Head of caudate nucleus (tissue), 42 donors: ENCODE results near the gene DNAH14.
"Not testable (repeated sequence)": the region's sequence is repeated elsewhere in the genome, so short reads cannot be mapped to it uniquely, and the experiment has no call there.

ENCODE experiments used
- DNase-seq, 42 donors: peaks; one replicate each; pipeline versions ENCODE4 v3.0.0 to v3.0.0-alpha.2; 2020 to 2021; ENCODE audit warnings: mixed read lengths in 7 of 42
- intact Hi-C: fragments of 100-400 bp; cut with DNase I; formaldehyde crosslinking; loops from one replicate; pipeline ENCODE4 v1.15.0; 2022

The DNAH14 gene

DNA sequence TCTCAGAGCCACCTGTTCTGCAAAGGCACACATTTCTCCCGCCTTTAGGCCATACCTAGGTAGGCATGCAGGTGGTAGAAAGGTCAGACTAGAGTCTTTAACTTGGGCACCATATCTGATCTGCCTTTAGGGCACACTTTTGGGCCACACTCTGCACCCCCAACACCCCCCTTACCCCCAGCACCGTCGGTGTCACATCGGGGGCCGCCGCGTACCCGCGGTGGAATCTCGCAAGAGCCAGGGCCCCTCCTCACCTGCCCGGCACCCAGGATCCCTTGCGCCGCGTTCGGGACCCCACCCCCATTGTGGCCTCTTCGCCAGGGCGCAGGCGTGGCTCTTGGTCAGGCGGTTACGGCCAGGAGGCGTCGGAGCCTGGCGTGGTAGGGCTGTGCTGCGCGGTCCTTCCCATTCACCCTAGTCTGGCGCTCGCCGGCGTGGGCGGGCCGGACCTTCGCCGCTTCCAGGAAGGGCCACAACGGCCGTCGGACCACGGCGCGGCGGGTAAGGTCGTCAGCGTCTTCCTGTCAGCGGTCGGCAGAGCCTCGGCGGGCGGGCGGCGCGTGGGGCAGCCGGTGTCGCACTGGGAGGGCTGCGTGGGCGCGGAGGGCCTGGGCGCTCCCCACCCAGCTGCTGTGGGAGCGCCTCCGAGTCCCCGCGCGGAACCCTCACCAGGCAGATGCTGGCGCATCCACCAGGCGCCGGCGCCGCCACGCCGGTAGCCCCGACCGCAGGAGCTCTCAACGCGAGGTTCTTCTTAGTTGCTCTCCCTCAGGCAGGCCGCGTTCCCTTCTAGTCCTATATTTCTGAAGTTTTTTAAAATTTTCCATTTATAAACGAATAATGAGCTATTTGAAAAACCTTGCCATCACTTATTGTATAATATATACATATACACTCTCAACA is at the start of gene DNAH14:
TSS of gene DNAH14 (plus strand) at position 341 of the 903 bp plus-strand sequence. CDS start 23,028 bp downstream, outside the sequence.
- intact Hi-C loops = no loop called here

DNA sequence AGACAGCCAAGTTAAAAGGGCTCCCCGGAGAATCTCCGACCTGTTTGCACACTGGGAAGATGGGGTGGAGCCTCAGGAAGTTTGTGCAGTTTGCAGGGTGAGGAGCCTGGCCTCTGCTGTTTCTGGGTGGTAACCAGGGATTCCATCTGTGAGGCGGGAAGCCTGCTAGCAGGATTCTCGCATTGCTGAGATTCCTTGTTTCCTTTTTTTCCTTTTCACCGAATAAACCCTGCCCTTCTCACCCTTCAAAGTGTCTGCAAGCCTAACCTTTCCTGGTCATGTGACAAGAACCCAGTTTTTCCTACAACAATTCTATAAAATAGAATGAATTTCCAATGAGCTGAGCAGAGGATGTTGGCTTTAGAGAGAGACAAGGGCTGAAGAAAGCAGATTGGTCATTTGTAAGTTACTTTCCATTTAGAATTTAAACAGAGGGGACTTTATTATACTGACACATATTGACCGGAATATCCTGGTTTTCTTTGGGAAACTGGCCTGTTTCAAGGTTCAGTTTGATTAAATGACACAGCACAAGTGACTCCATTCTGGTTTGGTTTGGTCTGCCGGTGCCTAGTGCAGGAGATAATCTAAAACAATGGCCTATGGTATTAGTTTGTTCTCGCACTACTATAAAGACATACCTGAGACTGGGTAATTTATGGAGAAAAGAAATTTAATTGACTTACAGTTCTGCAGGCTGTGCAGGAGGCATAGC is 48.7 kb upstream of the DNAH14 start:
- intact Hi-C loops = no loop called here

More for the DNA sequence above, at the start of gene DNAH14:
- peak in 9 of 42 donors; percentile 1 to 39 (median 9) for DNase-seq

DNA sequence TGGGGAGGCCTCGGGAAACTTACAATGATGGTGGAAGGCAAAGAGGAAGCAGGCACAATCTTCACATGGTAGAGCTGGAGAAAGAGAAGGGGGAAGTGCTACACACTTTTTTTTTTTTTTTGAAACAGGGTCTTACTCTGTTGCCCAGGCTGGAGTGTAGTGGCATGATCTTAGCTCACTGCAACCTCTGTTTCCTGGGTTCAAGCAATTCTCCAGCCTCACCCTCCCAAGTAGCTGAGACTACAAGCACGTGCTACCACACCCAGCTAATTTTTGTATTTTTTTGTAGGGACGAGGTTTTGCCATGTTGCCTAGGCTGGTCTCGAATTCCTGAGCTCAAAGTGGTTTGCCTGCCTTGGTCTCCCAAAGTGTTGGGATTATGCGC is 48.2 kb upstream of the DNAH14 start:
- DNase-seq, intact Hi-C loops: not testable (repeated sequence)

More for the DNA sequence above, 48.7 kb upstream of the DNAH14 start:
- DNase-seq = no peak

DNA sequence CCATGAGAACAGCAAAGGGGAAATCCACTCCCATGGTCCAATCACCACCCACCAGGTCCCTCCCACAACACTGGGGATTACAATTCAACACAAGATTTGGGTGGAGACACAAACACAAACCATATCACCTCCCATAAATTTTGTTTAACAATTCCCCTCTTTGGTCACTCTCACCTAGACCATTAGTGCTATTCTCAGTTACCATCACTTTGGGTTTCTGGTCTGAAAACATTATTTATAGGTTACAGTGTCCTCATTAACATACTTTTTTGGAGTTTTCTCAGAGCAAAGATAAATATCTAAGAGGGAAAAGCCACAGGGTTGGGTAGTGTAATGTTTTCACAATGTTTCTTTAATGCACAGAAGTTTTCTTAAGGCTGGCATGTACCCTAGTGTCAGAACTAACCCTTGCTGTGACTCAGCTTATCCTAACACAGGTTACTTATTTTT is 47.7 kb upstream of the DNAH14 start:
- DNase-seq = no peak
- intact Hi-C loops = no loop called here

DNA sequence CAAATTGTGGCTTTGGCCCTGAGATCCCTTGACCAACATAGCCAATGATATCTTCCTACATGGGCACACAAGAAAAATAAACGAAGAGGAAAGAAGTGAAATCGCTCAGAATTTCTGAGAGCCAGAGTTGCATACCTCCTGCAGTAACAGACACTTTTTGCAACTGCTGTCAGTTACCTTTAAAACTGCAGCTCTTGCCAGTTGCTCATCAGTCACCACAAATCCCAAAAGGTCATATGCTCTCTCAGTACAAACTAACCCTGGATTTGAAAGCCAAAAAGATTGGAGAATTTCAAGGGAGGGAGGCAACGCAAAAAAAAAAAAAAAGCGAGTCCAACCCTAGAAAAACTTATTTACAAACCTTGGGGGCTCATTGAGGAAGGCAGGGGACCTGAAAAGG is 47.2 kb upstream of the DNAH14 start:
- DNase-seq = no peak
- intact Hi-C loops = no loop called here

DNA sequence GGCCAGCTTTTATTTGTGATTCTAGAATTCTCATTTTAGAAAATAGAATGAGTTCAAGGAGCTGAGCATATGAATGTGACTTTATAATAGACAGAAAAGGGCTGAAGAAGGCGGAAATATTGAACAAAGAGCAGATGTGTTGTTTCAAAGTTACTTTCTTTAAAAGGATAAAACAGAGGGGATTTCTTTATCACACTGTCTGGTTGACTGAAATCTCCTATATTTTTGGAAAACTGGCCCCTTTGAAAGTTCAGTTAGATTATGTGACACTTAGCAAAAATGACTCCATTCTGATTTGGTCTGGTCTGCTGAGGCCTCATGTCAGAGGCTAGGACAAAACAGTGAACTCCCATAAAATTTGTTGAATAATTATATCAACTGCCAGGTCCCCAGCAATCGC is 46.4 kb upstream of the DNAH14 start:
- DNase-seq = no peak
- intact Hi-C loops = no loop called here

DNA sequence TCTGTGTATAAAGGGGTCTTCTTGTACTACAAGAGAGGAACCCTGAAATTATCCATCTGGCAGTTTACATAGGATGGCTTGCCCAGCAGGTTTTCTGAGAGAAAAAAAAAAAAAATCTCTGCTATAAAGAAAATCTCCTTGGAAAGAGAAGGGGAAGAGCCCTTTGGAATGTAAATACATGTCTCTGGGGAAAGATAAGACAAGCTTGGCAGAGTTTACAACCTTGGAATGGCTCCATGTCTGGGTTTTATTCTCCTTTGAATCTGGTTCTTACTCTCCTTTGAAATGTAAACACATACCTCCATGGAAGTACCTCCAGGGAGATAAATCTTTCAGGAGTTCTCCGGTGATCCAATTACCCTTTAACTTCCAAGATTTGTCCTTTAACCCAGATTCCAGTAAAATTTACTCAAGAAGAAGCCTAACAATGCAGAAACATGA is 45.1 kb upstream of the DNAH14 start:
- DNase-seq = no peak
- intact Hi-C loops = no loop called here

DNA sequence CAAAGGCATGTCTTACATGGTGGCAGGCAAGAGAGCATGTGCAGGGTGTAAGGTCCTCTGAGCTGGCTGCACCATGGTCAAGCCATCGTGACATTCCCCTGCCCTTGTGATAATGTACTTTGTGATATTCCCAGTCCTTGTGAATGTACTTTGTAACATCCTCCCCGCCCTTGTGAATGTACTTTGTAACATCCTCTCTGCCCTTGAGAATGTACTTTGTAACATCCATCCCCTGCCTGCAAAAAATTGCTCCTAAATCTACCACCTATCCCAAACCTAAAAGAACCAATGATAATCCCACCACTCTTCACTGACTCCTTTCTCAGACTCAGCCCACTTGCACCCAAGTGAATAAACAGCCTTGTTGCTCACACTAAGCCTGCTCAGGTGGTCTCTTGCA is 44.1 kb upstream of the DNAH14 start:
- DNase-seq, intact Hi-C loops: not testable (repeated sequence)

DNA sequence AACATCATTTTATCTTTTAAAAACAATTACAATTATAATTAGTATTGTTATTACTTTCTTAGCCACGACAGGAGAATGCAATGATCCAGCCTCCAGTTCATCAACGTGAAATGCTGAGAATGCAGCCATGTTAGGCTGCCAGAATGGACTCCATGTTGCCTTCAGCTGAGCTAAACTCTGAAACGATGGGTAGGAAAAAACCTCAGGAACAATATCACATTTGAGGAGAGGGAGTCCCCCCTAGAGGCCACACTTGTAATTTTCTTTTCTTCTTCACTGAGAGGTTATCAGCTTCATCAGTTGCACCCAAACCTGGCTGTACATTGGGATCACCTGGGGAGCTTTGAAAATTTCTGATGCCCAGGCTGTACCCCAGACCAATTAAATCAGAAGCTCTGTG is 34.6 kb upstream of the DNAH14 start:
- no peak for DNase-seq
- intact Hi-C loops = no loop called here

DNA sequence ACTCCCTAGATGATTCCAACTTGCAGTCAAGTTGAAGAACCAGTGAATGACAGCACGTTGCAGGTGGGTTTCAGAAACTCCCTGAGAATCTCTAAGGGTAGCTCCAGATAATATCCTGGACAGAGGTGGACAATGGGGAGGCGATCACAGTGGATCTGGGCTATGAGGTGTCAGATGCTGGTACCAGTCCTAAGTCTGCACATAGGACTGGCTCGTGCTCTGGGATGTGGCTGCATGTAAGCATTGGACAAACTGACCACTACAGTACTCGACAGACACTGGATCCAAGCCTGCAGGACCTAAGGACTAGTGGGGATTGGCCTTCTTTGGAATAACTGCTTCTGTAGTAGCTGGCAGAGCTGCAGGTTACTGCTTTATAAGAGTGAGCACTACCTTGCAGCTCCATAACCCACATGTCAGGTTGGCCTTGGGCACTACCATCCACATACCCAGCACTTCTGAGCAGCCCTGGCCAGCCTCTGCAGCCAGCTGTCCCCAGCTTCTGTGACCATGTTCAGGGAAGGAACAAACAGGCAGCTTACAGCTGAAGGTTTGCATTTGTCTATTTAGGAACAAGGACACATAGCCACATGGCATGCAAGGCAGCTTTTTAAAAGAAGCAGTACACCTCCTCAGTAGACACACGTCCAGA is 33.2 kb upstream of the DNAH14 start:
- intact Hi-C loops = no loop called here
- DNase-seq = no peak

DNA sequence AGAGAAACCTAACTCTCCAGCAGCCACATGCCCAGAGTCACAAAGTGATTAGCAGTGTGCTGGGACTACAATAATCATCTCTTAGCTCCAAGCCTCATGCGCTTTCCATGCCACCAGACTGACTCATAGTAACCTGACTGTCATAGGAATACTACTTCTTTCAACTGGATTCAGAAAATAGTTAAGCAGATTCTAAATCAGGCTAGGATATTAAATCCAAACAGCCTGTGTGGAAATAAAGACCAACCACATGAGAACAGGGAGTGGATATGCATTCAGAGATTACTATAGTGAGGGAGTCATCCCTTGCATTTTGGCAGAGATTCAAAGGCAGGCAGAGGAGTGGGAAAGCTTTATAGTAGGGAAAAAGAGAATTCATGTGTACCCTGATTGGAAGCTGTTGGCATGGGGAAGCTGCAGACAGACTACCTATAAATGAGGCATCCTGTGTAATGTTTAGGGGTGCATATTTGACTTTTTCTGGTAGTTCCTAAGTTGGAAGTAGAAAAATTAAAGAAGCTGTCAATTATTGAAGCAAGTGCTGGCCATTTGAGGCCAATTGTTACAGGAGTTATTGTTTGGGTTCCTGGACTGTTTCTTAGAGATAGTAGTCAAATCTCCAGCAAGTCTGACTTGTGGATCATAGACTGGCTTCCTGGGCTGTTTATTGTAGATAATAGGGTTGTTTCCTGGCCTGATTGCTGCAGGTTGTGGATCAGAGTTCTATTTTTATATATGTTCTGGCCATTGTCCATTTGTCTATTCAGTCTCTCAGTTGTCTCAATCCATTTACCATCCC is 31.7 kb upstream of the DNAH14 start:
- no peak for DNase-seq
- intact Hi-C loops = no loop called here

DNA sequence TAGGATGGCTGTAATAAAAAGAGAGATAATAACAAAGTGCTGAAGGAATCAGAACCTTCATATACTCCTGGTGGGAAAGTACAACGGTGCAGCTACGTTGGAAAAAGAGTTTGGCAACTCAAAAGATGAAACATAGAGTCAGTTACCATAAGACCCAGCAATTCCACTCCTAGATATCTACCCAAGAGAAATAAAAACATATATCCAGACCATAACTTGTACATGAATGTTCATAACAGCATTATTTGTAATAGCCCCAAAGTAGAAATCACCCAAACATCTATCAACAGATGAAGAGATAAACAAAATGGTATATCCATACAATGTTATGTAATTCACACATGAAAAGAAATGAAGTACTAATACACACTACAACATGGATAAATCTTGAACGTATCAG is 30.5 kb upstream of the DNAH14 start:
- intact Hi-C loops = no loop called here
- no peak for DNase-seq

DNA sequence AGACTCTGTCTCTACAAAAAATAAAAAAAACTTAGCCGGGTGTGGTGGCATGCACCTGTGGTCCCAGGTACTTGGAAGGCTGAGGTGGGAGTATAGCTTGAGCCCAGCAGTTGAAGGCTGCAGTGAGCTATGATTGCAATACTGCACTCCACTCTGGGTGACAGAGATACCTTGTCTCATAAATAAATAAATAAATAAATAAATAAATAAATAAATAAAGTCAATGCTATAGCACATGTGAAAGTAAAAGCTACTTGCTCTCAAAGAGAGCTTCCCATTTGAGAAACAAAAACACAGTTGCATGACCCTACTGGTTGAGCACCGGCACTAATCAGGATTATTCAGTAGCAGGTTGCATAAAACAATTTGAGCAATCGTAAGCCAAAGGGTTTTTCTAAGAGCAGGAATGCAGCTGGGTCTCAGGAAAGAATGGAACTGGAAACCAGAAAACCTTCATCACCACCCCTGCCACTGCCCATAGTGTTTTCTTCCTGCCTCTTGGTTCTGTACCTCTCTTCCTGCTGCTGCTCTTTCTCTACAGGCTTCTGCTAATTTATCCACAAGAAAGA is 29.3 kb upstream of the DNAH14 start:
- intact Hi-C loops = no loop called here
- peak in 1 of 42 donors; percentile 18 for DNase-seq

DNA sequence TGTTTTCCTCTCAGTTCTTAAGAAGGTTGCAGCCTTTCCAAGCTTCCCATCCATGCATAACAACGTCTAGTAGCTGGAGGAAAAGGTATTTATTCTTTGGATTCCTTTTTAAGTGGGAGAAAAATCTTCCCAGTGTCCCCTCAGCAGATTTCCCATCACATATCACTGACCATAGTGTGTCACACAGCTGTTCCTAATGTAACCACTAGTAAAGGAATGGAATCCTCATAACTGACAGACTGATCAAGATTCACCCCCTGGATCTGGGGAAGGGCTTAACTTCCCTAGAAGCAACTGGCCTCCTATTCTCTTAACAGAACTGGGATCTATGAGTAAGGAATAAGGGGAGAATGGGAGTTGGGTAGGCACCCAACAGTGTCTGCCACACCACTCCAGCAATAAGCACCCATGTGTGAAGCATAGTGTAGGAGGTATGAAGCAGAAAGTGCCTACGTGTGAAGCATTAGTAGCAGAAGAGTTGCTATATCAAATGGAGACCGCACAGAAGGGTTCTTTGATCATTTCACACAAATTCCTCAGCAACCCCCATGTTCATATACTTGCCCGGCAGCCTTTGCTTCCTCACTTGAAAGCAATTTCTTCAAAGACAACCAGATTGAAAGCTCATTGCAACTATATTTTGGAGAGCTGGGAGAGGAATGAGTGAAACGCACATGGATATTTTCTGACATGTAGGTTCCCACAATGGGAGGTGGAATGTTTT is 28.2 kb upstream of the DNAH14 start:
- DNase-seq = no peak
- intact Hi-C loops = no loop called here

DNA sequence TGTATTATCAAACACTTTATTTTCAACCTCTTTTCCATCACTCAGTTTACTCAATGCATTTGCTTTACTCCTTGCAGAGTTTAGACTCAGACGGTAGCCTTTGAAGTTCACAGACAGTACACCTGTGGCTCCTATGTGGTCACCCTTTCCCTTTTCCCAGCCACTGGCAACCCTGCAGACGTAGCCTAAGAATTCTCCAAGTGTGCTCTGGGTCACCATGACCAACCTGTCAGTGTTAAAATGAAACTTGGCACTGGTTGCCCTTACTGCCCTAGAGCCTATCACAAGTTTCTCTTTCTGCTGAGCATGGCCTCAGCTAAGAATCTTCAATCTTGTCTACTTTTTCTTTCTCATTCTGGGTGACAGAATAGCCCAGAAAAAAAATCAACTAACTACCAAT is 25.5 kb upstream of the DNAH14 start:
- intact Hi-C loops = no loop called here
- DNase-seq = no peak

DNA sequence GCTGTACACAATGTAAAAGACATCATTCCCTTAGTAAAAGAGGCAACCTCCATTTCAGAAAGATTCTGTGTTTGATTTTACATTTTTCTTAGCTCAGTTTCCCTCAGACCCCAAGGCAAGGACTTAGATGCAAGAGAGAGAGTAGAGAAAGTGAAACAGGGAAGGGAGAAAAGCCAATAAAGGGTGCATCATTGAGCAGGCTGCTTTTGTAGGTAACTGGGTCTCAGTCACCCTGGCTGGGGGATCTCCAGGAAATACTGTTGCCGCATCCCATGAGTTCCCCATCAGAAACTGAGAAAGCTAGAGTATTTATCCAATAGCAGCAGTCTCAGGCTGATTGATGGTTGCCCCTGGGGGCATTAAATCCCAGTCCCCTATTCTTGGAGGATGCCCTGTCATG is 23.1 kb upstream of the DNAH14 start:
- DNase-seq = no peak
- intact Hi-C loops = no loop called here

DNA sequence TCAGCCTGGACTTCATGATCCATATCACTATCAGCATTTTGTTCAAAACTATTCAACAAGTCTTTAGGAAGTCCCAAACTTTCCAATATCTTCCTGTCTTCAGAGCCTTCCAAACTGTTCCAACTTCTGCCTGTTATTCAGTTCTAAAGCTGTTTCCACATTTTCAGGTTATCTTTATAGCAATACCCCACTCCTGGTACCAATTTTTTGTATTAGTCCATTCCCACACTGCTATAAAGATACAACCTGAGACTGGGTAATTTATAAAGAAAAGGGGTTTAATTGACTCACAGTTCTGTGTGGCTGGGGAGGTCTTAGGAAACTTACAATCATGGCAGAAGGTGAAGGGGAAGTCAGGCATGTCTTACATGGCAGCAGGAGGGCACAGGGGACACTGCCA is 18.3 kb upstream of the DNAH14 start:
- DNase-seq = no peak
- intact Hi-C loops = no loop called here

DNA sequence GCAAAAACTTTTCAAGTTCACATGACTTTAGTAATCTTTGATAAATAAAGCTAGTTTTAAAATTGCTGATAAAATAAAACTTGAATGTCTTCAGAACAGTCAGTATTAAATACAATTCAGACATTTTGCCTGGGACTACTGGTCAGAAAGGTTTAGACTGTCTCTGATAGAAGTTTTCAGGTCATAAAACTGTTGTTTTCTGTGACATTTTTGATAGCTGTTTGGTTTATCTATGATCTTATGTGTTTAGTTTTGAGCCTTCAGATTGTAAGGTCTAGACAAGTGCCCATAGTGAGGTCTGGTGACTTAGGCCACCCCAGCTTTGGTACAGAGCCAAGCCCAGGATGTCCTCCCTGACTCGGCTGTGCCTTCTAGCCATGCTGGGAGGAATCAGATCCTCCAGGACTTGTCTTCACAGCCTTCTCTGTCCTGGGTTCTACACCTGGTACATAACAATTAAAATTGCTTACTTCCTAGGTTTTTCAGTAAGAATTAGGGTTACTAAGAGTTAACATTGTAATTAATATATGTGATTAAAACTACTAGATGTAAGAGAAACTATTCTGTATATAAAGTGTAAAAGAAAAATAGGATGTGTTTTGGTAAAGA is 15.1 kb upstream of the DNAH14 start:
- DNase-seq = no peak
- intact Hi-C loops = no loop called here
